Hypothalamus (tissue), 51 donors: Measurements from ENCODE around the gene IL23R.
A peak's percentile ranks its signal among the peaks of the same experiment; 100 is the strongest.
"Not testable (repeated sequence)": the region's sequence is repeated elsewhere in the genome, so short reads cannot be mapped to it uniquely, and the experiment has no call there.

Experiments used
- DNase-seq, 51 donors: peaks; one replicate each; lab custom pipeline; 2025; lab: John Stamatoyannopoulos, UW

IL23R gene

GRCh38 chr1:67166196-67166595, at the start of gene IL23R:
Gene IL23R (plus strand): TSS chr1:67166454. CDS start chr1:67168121, 1,667 bp downstream.
- no peak for DNase-seq

GRCh38 chr1:67118191-67118590, 48.1 kb upstream of the IL23R start:
- DNase-seq, result no peak

- DNase-seq, result no peak
These were observed 47.6 kb upstream of the IL23R start for GRCh38 chr1:67118646-67119045.

GRCh38 chr1:67120855-67121619, 45.2 kb upstream of the IL23R start:
- DNase-seq, result no peak

- no peak for DNase-seq
These were observed 41.8 kb upstream of the IL23R start for GRCh38 chr1:67124455-67124854.

GRCh38 chr1:67126111-67126746, 40.0 kb upstream of the IL23R start:
- no peak for DNase-seq

GRCh38 chr1:67126974-67127373, 39.3 kb upstream of the IL23R start:
- no peak for DNase-seq

GRCh38 chr1:67130673-67131072, 35.6 kb upstream of the IL23R start:
- no peak for DNase-seq

- no peak for DNase-seq
These were observed 33.1 kb upstream of the IL23R start for GRCh38 chr1:67133177-67133576.

GRCh38 chr1:67134695-67135094, 31.6 kb upstream of the IL23R start, which contains the start of gene C1orf141:
Gene C1orf141 (minus strand): TSS chr1:67134970. CDS start chr1:67127240, 7,730 bp downstream.
- peak in 26 of 51 donors; percentile 1 to 37 (median 10) for DNase-seq

GRCh38 chr1:67135354-67135753, 30.9 kb upstream of the IL23R start:
- DNase-seq, result no peak

GRCh38 chr1:67137307-67137753, 28.9 kb upstream of the IL23R start:
- DNase-seq, result no peak

GRCh38 chr1:67138813-67139499, 27.3 kb upstream of the IL23R start:
- DNase-seq, result no peak

GRCh38 chr1:67140460-67140859, 25.8 kb upstream of the IL23R start:
- DNase-seq, result no peak

- not testable (repeated sequence) for DNase-seq
These were observed 24.4 kb upstream of the IL23R start for GRCh38 chr1:67141832-67142231.

- DNase-seq, result no peak
These were observed 23.3 kb upstream of the IL23R start for GRCh38 chr1:67142931-67143330.

GRCh38 chr1:67143966-67144365, 22.3 kb upstream of the IL23R start:
- DNase-seq, result no peak

- no peak for DNase-seq
These were observed 21.6 kb upstream of the IL23R start for GRCh38 chr1:67144696-67145095.

GRCh38 chr1:67146101-67146500, 20.2 kb upstream of the IL23R start:
- no peak for DNase-seq

- no peak for DNase-seq
These were observed 19.7 kb upstream of the IL23R start for GRCh38 chr1:67146539-67146938.

GRCh38 chr1:67147973-67148372, 18.3 kb upstream of the IL23R start:
- not testable (repeated sequence) for DNase-seq
